ENCODE results near the gene TSPAN5.
"Not testable (repeated sequence)": the region's sequence is repeated elsewhere in the genome, so short reads cannot be mapped to it uniquely, and the experiment has no call there.

TSPAN5 gene

GRCh38 chr4:98542011-98542410 lies 116.4 kb downstream of the TSPAN5 start:
- no peak for DNase-seq

- DNase-seq: no peak
Measured at GRCh38 chr4:98540803-98541202, 117.6 kb downstream of the TSPAN5 start.

- DNase-seq: no peak
Measured at GRCh38 chr4:98539741-98540140, 118.7 kb downstream of the TSPAN5 start.

GRCh38 chr4:98539299-98539698 lies 119.1 kb downstream of the TSPAN5 start:
- no peak for DNase-seq

- no peak for DNase-seq
Measured at GRCh38 chr4:98536631-98537030, 121.8 kb downstream of the TSPAN5 start.

- DNase-seq: not testable (repeated sequence)
Measured at GRCh38 chr4:98534146-98534545, 124.3 kb downstream of the TSPAN5 start.

GRCh38 chr4:98530572-98530971 lies 127.8 kb downstream of the TSPAN5 start:
- no peak for DNase-seq

- no peak for DNase-seq
Measured at GRCh38 chr4:98529970-98530569, 128.3 kb downstream of the TSPAN5 start.

GRCh38 chr4:98528882-98529281 lies 129.5 kb downstream of the TSPAN5 start:
- no peak for DNase-seq

- no peak for DNase-seq
Measured at GRCh38 chr4:98527534-98528269, 130.7 kb downstream of the TSPAN5 start.

- no peak for DNase-seq
Measured at GRCh38 chr4:98524230-98524629, 134.2 kb downstream of the TSPAN5 start.

GRCh38 chr4:98522636-98523395 lies 135.6 kb downstream of the TSPAN5 start:
- no peak for DNase-seq

GRCh38 chr4:98522062-98522461 lies 136.3 kb downstream of the TSPAN5 start:
- DNase-seq: no peak

- no peak for DNase-seq
Measured at GRCh38 chr4:98521486-98521885, 136.9 kb downstream of the TSPAN5 start.

GRCh38 chr4:98519268-98519977 lies 139.0 kb downstream of the TSPAN5 start:
- no peak for DNase-seq

GRCh38 chr4:98518559-98519267 lies 139.7 kb downstream of the TSPAN5 start:
- peak in 1 of 2 donors; percentile 18 for DNase-seq

GRCh38 chr4:98517218-98518021 lies 141.0 kb downstream of the TSPAN5 start:
- DNase-seq: no peak

GRCh38 chr4:98516441-98517217 lies 141.8 kb downstream of the TSPAN5 start:
- no peak for DNase-seq

GRCh38 chr4:98516042-98516440 lies 142.4 kb downstream of the TSPAN5 start:
- DNase-seq: no peak

GRCh38 chr4:98515470-98515809 lies 143.0 kb downstream of the TSPAN5 start:
- no peak for DNase-seq
